Endothelial cell of hepatic sinusoid (primary cell): Measurements from ENCODE around the gene ZNF554.

Experiments
- in situ Hi-C: cut with HindIII; loops from 2 replicates; pipeline ENCODE4 v1.10.0; 2017; ENCODE audit warnings: low sequenced_read_pairs

The ZNF554 gene

GRCh38 chr19:2819540-2820111, at the start of gene ZNF554:
ZNF554 (plus strand) TSS chr19:2819868; CDS start chr19:2820072, 204 bp downstream.
- in situ Hi-C loops, result no loop called here

GRCh38 chr19:2770055-2771013, 49.3 kb upstream of the ZNF554 start:
- in situ Hi-C loops, result no loop called here

DNA sequence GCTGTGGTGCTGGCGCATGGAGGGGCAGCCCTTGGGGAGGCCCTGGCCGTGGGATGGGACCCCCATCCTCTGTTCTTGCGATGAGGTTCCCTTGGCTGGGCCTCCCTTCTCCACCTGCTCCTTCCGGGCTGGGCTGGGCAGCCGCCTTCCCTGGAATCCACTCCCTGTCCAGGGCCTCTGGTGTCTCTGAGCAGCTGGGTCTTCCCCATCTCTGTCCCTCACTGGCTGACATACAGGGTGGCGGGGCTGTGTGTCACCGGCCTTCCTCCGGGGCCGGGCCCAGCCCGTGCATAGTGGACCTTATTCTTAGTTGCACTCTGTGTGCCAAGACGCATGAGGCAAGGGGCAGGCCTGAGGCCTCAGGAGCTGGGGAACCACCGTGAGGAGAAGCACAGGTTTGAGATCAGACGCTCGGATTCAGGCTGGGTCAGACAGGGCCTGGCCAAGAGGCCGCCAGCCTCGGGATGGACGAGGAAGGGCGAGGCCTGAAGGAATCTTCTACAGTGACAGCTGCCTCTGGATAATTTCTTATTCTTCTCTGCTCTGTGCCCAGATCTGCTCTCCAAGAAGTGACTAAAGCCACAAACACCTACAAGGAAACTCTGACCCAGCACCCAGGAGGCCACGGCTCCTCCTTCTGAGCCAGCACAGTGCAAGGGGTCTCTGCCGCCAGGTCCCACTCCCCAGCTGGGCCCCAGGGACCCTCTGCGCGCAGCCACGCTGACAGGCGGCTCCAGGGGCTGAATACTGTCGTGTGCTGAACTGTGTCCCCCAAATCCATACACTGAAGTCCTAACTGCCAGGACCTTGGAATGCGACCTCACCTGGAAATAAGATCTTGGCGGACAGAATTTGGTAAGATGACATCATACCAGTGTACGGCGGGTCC, 47.6 kb upstream of the ZNF554 start:
- in situ Hi-C loops, result no loop called here

DNA sequence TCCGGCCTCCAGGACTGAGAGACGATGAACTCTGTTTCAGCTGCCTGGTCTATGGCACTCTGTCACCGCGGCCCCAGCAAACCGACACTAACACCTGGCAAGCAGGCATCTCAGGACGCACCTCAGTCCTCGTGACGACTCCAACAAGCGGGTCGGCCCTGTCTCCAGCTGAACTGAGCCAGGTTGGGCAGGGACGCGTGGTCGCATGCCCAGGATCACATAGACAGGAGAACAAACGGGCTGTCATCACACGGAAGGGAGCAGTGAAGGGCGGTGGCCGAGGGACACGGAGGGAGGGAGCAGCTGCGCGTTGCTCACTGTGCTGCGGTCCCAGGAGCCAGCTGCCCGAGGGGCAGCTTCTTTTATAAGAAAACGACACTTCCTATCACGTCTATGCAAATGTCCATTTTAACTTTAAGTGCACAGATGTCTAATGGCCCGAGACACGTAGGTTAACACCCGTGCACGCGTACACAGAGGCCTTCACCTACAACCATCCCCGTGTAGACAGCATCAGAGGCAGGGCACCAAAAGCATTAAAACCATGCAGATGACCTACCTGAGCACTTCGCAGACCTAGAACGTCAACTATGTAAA, 45.5 kb upstream of the ZNF554 start:
- in situ Hi-C loops, result no loop called here

GRCh38 chr19:2774953-2775555, 44.6 kb upstream of the ZNF554 start:
- in situ Hi-C loops, result no loop called here

DNA sequence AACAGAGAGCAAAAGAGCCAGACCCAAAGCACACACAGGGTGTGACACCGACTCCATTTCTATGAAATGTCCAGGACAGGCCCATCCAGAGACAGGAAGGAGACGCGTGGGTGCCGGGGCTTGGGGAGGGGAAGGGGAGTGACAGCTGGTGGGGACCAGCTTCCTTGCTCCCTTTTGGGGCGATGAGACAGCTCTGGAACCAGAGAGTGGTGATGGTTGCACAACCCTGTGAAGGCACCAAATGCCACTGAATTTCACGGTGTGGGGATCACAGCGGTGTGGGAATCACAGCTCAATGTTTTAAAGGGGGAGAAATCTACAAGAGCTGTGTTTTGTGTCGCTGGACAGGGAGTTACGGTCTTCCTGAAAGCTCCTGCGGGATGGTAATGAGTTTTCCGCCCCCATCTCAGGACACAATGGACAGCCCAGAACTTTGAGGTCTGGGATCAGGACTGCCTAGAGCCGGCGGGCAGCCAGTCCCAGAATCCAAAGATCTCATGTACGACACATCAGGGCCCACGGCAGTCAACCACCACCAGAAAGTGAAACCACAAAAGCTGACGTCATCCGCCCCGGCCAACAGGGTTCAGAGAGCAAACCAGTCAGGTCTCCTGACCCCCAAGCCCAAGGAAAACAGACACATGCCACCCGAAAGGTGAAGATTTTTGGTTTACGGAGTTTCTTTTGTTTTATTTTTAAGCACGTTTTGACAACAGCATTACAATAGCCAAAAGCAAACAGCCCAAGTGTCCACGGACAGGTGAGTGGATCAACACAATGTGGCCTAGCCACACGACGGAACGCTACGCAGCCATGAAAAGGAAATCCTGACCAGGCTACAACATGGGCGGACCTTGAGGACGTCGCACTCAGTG, 43.9 kb upstream of the ZNF554 start:
- in situ Hi-C loops, result no loop called here

DNA sequence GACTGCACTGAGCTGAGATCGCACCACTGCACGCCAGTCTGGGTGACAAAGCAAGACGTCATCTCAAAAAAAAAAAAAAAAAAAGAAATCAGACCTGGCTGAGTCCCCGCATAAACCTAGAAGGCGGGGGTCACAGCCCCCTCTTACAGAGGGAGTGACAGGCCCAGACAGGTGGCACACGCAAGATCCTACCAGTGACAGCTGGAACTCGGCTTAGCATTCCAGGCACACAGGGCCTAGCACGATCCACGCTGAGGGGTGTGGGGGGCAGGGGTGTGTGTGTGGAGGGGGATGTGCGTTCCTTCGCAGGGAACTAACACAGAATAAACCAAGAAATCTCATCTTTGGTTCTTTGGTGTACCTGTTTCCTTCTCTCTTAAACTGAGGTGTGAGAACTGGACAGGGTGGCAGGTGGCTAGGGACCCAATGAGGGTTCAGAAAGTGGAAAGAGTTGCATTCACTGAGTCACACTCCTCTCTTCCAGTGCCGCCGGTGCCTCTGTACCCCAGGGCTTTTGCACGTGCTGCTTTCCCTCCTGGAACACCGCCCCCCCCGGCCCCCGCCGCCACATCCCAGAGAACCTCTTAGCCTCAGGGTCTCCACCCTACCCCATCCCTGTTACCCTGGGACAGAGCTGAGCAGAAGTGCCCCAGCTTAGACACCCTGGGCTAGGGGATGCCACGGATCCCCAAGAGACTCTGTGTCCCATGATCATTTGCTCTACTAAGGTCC, 41.5 kb upstream of the ZNF554 start:
- in situ Hi-C loops, result no loop called here

GRCh38 chr19:2779121-2779740, 40.4 kb upstream of the ZNF554 start:
- in situ Hi-C loops, result no loop called here

- in situ Hi-C loops, result no loop called here
Measured at GRCh38 chr19:2780284-2780683, 39.4 kb upstream of the ZNF554 start.

- in situ Hi-C loops, result no loop called here
Measured at GRCh38 chr19:2782329-2782935, 37.2 kb upstream of the ZNF554 start.

DNA sequence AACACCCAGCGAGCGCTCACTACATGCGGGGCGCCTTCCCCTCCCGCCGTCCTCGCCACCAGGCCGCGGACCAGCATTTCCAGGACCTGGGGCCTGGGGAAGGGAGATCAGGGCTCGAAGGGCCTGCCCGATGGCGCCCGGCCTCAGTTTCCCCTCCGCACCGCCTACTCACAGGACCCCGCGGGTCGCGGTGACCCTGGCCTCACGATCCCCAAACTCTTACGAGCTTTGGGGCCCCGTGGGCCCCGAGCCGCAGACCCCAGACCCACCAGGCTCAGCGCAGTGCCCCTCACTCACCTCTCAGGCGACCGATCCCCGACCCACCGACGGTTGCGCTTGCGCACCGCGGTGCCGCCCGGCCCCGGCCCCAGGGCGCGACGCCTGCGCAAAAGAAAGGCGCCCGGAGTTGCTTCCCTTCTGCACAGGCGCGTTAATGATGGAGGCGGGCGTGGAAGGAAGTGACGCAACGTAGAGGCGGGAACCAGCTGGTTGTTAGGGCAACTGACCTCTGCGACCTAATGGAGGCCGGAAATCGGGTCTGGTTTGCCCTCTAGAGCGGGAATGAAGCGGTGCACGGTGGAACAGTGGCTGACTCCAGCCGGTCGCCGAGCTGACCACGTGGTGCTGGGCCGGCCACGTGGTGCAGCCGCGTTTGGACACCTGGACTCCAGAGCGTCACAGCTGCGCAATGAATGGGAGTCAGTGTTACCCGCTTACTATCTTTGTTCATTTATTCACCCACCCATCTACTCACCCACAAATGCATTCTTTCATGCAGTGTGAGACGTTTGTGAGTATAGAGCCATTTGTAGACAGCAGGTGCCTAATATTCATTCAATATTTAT, 36.5 kb upstream of the ZNF554 start, which contains the start of gene SGTA:
Gene SGTA, minus strand, starts transcription at position 338 of the 845 bp plus-strand sequence. CDS start 14,205 bp downstream, outside the sequence.
- in situ Hi-C loops, result no loop called here

GRCh38 chr19:2783781-2784145, 35.9 kb upstream of the ZNF554 start:
- in situ Hi-C loops, result no loop called here

DNA sequence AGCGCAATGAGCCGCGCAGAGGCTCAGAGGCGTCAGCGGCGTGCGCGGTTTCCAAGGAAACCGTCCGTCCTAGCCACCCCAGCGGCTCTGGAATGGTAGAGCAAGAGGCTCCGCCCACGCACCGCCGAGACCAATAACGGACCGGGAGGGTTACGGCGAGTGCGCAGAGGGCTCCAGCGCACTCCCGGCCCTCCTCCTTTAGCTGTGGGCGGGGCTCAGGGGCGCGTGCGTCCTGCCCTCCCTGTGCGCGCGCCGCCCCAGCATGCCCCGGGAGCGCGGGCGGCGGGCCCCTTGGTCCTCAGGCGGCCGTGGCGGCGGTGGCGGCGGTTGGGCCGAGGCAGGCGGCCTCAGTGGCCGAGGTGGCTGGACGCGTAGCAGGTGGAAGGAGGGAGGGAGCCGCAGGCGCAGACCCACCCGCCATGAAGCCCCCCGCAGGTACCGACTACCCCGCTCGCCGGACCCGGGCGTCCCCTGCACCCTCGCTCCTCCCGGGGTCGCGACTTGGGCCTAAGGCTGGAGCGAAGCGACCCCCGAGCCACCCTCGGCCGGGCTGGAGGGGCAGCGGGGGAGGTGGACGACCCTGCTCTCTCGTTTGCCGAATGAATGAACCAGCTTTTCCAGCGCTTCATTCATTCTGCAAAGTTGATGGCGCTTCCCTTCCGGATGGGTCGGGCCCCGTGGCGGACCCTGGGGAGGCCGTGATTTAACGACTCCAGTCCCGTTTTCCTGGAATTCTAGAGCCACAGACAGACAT, 34.2 kb upstream of the ZNF554 start, which contains the start of gene THOP1:
Gene THOP1, plus strand, starts transcription at position 260 of the 754 bp plus-strand sequence. Its CDS starts 160 bp downstream, at position 420.
- in situ Hi-C loops, result no loop called here

- in situ Hi-C loops, result no loop called here
Measured at GRCh38 chr19:2787115-2787514, 32.6 kb upstream of the ZNF554 start.

DNA sequence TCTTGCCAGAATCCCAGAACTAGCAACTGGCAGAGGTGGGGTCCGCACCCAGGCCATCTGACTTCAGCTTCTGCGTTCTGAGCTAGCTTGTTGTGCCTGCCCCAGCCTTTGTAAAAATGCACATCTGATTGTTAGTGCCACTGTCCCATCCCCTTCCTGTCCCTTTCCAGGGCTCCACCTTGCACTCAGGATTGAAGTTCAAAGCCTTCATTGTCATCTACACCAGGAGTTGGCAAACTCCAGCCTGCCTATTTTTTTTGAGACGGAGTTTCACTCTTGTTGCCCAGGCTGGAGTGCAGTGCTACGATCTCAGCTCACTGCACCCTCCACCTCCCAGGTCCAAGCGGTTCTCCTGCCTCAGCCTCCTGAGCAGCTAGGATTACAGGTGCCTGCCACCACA, 31.4 kb upstream of the ZNF554 start:
- in situ Hi-C loops, result no loop called here

DNA sequence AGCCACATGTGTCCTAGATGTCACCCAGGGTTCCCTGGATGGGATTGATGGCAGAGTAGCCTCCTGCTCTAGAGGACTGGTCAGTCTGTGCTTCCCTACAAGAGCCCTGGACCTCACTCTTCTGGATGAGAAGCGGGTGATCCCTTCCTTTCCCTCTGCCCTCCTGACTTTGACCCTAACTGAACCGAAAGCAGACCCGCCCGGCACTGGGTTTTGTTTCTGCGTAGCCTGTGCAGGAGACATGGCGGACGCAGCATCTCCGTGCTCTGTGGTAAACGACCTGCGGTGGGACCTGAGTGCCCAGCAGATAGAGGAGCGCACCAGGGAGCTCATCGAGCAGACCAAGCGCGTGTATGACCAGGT, 29.5 kb upstream of the ZNF554 start:
- in situ Hi-C loops, result loop anchor here (5.0 kb wide), 1 partner anchor 42 kb away; no protein-coding TSS in a partner anchor
